HL-60 (cell line): Measurements from ENCODE around the gene ZNF302.

Source experiments
- DNase-seq, 2 experiments: peaks; one replicate each; pipeline ENCODE4 v3.0.0-alpha.2; 2010 to 2020; ENCODE audit warnings: low read depth in 1 of 2, low spot score in 1 of 2
- H3K27ac ChIP-seq: fragments of 250-450 bp; sonication (Bioruptor Pico); replicated peaks from 2 replicates; pipeline ENCODE4 v1.5.1; 2020; ENCODE audit warnings: mild to moderate bottlenecking, moderate library complexity
- H3K27me3 ChIP-seq: fragments of 250-450 bp; sonication (Bioruptor Pico); 2 replicates; pipeline ENCODE4 v1.5.1; 2021; ENCODE audit warnings: mild to moderate bottlenecking, moderate library complexity; ENCODE audit not compliant: insufficient read depth, poor library complexity, severe bottlenecking
- H3K4me3 ChIP-seq: replicated peaks from 2 replicates; pipeline ENCODE4 v1.5.1; 2011; ENCODE audit warnings: mild to moderate bottlenecking, control low read depth, low read length; ENCODE audit not compliant: insufficient read depth
- CTCF ChIP-seq: IDR thresholded peaks from one replicate; pipeline ENCODE4 v1.5.1; 2011; ENCODE audit warnings: low read length, control low read depth, inconsistent platforms; ENCODE audit not compliant: insufficient read depth
- GABPA ChIP-seq: IDR thresholded peaks from 2 replicates; pipeline ENCODE4 v1.6.1; 2012; ENCODE audit warnings: low read depth
- POLR2AphosphoS5 ChIP-seq: IDR thresholded peaks from 2 replicates; pipeline ENCODE4 v1.6.1; 2012; ENCODE audit warnings: low read depth
- REST ChIP-seq: IDR thresholded peaks from 2 replicates; pipeline ENCODE4 v1.6.1; 2012; ENCODE audit warnings: low read depth; ENCODE audit not compliant: insufficient replicate concordance
- SPI1 ChIP-seq: IDR thresholded peaks from 2 replicates; pipeline ENCODE4 v1.6.1; 2012; ENCODE audit warnings: low read depth, mild to moderate bottlenecking, borderline replicate concordance

The ZNF302 gene

GRCh38 chr19:34642241-34642640 lies 35.2 kb upstream of the ZNF302 start:
- H3K4me3 ChIP-seq, result no peak overlapping the region
- TF ChIP-seq POLR2AphosphoS5 (no peak), GABPA (no peak), SPI1 (no peak), REST (no peak), CTCF (no peak)

GRCh38 chr19:34644991-34645461 lies 32.5 kb upstream of the ZNF302 start:
- Histone ChIP-seq H3K27ac (no peak overlapping the region), H3K27me3 (no peaks in the 10 kb centered on the region), H3K4me3 (no peak overlapping the region)
- TF ChIP-seq SPI1, result no peak
- TF ChIP-seq REST, result no peak
- TF ChIP-seq POLR2AphosphoS5, result no peak
- TF ChIP-seq GABPA, result no peak
- no peak for TF ChIP-seq CTCF
- no peak for DNase-seq

More at GRCh38 chr19:34642241-34642640, 35.2 kb upstream of the ZNF302 start:
- no peaks in the 10 kb centered on the region for H3K27me3 ChIP-seq
- no peak overlapping the region for H3K27ac ChIP-seq
- DNase-seq, result no peak

GRCh38 chr19:34645551-34645950 lies 31.9 kb upstream of the ZNF302 start:
- Histone ChIP-seq H3K27me3 (no peaks in the 10 kb centered on the region), H3K4me3 (no peak overlapping the region), H3K27ac (no peak overlapping the region)
- DNase-seq, result no peak
- TF ChIP-seq SPI1 (no peak), POLR2AphosphoS5 (no peak), CTCF (no peak), GABPA (no peak), REST (no peak)
